GM19099 (cell line): ENCODE data around the gene PRKCE.

Experiments
- POLR2A ChIP-seq: IDR thresholded peaks from 3 replicates; pipeline ENCODE4 v1.6.1; 2011; ENCODE audit warnings: low read depth; ENCODE audit not compliant: insufficient read length; ENCODE audit errors: extremely low read depth

PRKCE gene

GRCh38 chr2:45797451-45798230, 146.2 kb downstream of the PRKCE start:
- TF ChIP-seq POLR2A = no peak

- TF ChIP-seq POLR2A = no peak
Observed at GRCh38 chr2:45799679-45800381, 148.4 kb downstream of the PRKCE start.

- no peak for TF ChIP-seq POLR2A
Observed at GRCh38 chr2:45802499-45803138, 151.1 kb downstream of the PRKCE start.

GRCh38 chr2:45804987-45805755, 153.7 kb downstream of the PRKCE start:
- no peak for TF ChIP-seq POLR2A

- no peak for TF ChIP-seq POLR2A
Observed at GRCh38 chr2:45806563-45807358, 155.3 kb downstream of the PRKCE start.

- TF ChIP-seq POLR2A = no peak
Observed at GRCh38 chr2:45808294-45808800, 156.9 kb downstream of the PRKCE start.

- no peak for TF ChIP-seq POLR2A
Observed at GRCh38 chr2:45809205-45809604, 157.7 kb downstream of the PRKCE start.

- no peak for TF ChIP-seq POLR2A
Observed at GRCh38 chr2:45812011-45812500, 160.6 kb downstream of the PRKCE start.

- no peak for TF ChIP-seq POLR2A
Observed at GRCh38 chr2:45813003-45813941, 161.8 kb downstream of the PRKCE start.

- no peak for TF ChIP-seq POLR2A
Observed at GRCh38 chr2:45814488-45814887, 163.0 kb downstream of the PRKCE start.

GRCh38 chr2:45814951-45815621, 163.6 kb downstream of the PRKCE start:
- TF ChIP-seq POLR2A = no peak

- no peak for TF ChIP-seq POLR2A
Observed at GRCh38 chr2:45816272-45816671, 164.8 kb downstream of the PRKCE start.
